HCT116 (cell line): ENCODE data around the gene GRK5. TPM values are rescaled to one million over a fixed set of nuclear protein-coding genes. Genes with fewer than 3 reads are reported as not detected.

Source experiments
- ATAC-seq: fragments of 200-7000 bp; cut with Tn5 transposase; 2 replicates; pipeline ENCODE4 v1.9.1; 2020; ENCODE audit warnings: mild to moderate bottlenecking, moderate library complexity
- BruUV-seq: library from RNA; stranded (reverse); fragments of 400-500 nt; replicated peaks from 2 replicates; lab custom pipeline; 2021; lab: Mats Ljungman, UMichigan
- CTCF ChIA-PET: fragments of 300-600 bp; sonication (Branson Sonifier 250); formaldehyde crosslinking; loops from one replicate; lab custom pipeline; 2021; ENCODE audit warnings: antibody characterized with exemption; lab: Charles Lee
- POLR2A ChIA-PET: fragments of 300-600, 350-600 bp; sonication (Branson Sonifier 250); formaldehyde crosslinking; loops from one replicate; lab custom pipeline; 2021; ENCODE audit warnings: antibody characterized with exemption; lab: Charles Lee
- RAD21 ChIA-PET, 2 experiments: fragments of 300-600 bp; sonication (Branson Sonifier 250); formaldehyde crosslinking; loops; one replicate each; lab custom pipeline; 2023; ENCODE audit warnings: low total read pairs in 2 of 2; ENCODE audit not compliant: uncharacterized antibody in 2 of 2, unreplicated experiment in 2 of 2, low non-redundant PET in 1 of 2; lab: Charles Lee
- DNase-seq: peaks from one replicate; pipeline ENCODE4 v3.0.0-alpha.2; 2010; ENCODE audit warnings: low read depth, low spot score
- H2AFZ ChIP-seq: fragments of 200-600 bp; shearing (Covaris generic), sonication (generic); 2 replicates; pipeline ENCODE4 v1.6.1; 2017; ENCODE audit warnings: low read depth, mixed run types, mixed read lengths, antibody characterized with exemption, low read length; ENCODE audit not compliant: poor library complexity, severe bottlenecking
- H3K27ac ChIP-seq: 2 replicates; pipeline ENCODE4 v1.5.1; 2012; ENCODE audit warnings: low read depth, low read length
- H3K27me3 ChIP-seq: fragments of 200-600 bp; sonication (generic); 2 replicates; pipeline ENCODE4 v1.6.1; 2016; ENCODE audit warnings: mixed run types, low read length, mixed read lengths; ENCODE audit not compliant: insufficient read depth
- H3K36me3 ChIP-seq, 2 experiments: fragments of 200-500 bp in 1 of 2; fragments of 200-600 bp in 1 of 2; sonication (Bioruptor generic) in 1 of 2; sonication (generic) in 1 of 2; 2 replicates each; pipeline versions ENCODE4 v1.5.1 to v1.6.1; 2014 to 2016; ENCODE audit warnings: low read length in 2 of 2, inconsistent platforms in 1 of 2, mixed read lengths in 1 of 2, mixed run types in 1 of 2; ENCODE audit not compliant: insufficient read depth in 2 of 2, control insufficient read depth in 1 of 2
- H3K4me1 ChIP-seq, 2 experiments: fragments of 200-600 bp in 1 of 2; sonication (generic) in 1 of 2; 2 replicates each; pipeline versions ENCODE4 v1.5.1 to v1.6.1; 2012 to 2017; ENCODE audit warnings: low read length in 2 of 2, inconsistent platforms in 1 of 2, mild to moderate bottlenecking in 1 of 2, mixed read lengths in 1 of 2, mixed run types in 1 of 2, moderate library complexity in 1 of 2; ENCODE audit not compliant: insufficient read depth in 2 of 2, control insufficient read depth in 1 of 2
- H3K4me2 ChIP-seq: fragments of 200-600 bp; sonication (generic); 2 replicates; pipeline ENCODE4 v1.6.1; 2017; ENCODE audit warnings: mixed run types, low read length, mixed read lengths
- H3K4me3 ChIP-seq, 2 experiments: fragments of 200-600 bp in 1 of 2; sonication (generic) in 1 of 2; replicated peaks in 1 of 2; 2 replicates each; pipeline ENCODE4 v1.5.1; 2011 to 2016; ENCODE audit warnings: low read length in 2 of 2, control low read depth in 1 of 2, low read depth in 1 of 2, mild to moderate bottlenecking in 1 of 2, mixed read lengths in 1 of 2, mixed run types in 1 of 2
- H3K79me2 ChIP-seq: fragments of 200-600 bp; sonication (generic); 2 replicates; pipeline ENCODE4 v1.6.1; 2017; ENCODE audit warnings: mild to moderate bottlenecking, mixed run types, low read length, moderate library complexity, mixed read lengths; ENCODE audit not compliant: insufficient read depth
- H3K9ac ChIP-seq: fragments of 200-600 bp; sonication (generic); 2 replicates; pipeline ENCODE4 v1.6.1; 2016; ENCODE audit warnings: low read length, mixed read lengths
- H3K9me2 ChIP-seq: fragments of 200-600 bp; sonication (generic), shearing (Covaris generic); 2 replicates; pipeline ENCODE4 v1.6.1; 2017; ENCODE audit warnings: mixed run types, mild to moderate bottlenecking, moderate library complexity; ENCODE audit not compliant: insufficient read depth
- H3K9me3 ChIP-seq, 2 experiments: fragments of 200-500 bp in 1 of 2; fragments of 200-600 bp in 1 of 2; sonication (Bioruptor generic) in 1 of 2; sonication (generic) in 1 of 2; 2 replicates each; pipeline ENCODE4 v1.6.1; 2014 to 2017; ENCODE audit warnings: low read length in 2 of 2, mixed read lengths in 2 of 2, inconsistent platforms in 1 of 2, low read depth in 1 of 2, mild to moderate bottlenecking in 1 of 2, mixed run types in 1 of 2, moderate library complexity in 1 of 2; ENCODE audit not compliant: control insufficient read depth in 1 of 2, insufficient read depth in 1 of 2
- H4K20me1 ChIP-seq: fragments of 200-600 bp; sonication (generic), shearing (Covaris generic); 2 replicates; pipeline ENCODE4 v1.6.1; 2017; ENCODE audit warnings: mixed run types, mild to moderate bottlenecking, moderate library complexity; ENCODE audit not compliant: insufficient read depth
- ATF3 ChIP-seq: IDR thresholded peaks from 2 replicates; pipeline ENCODE4 v1.6.1; 2012
- CBX3 ChIP-seq: IDR thresholded peaks from 2 replicates; pipeline ENCODE4 v1.6.1; 2012; ENCODE audit warnings: low read depth
- CEBPB ChIP-seq: IDR thresholded peaks from 2 replicates; pipeline ENCODE4 v1.6.1; 2012; ENCODE audit warnings: low read depth
- CTCF ChIP-seq, 3 experiments: fragments of 200-600 bp in 1 of 3; sonication (generic) in 1 of 3; IDR thresholded peaks in 2 of 3; conservative IDR thresholded peaks in 1 of 3; 2 replicates each; pipeline ENCODE4 v1.5.1; 2012 to 2017; ENCODE audit warnings: low read depth in 2 of 3, low read length in 2 of 3, antibody characterized with exemption in 1 of 3, borderline replicate concordance in 1 of 3, control low read depth in 1 of 3, mild to moderate bottlenecking in 1 of 3, mixed read lengths in 1 of 3, mixed run types in 1 of 3, moderate library complexity in 1 of 3; ENCODE audit not compliant: insufficient read depth in 1 of 3
- EZH2phosphoT487 ChIP-seq: fragments of 200-600 bp; IDR thresholded peaks from 2 replicates; pipeline ENCODE4 v1.6.1; 2018; ENCODE audit warnings: antibody characterized with exemption, borderline replicate concordance
- FOSL1 ChIP-seq: IDR thresholded peaks from 2 replicates; pipeline ENCODE4 v1.6.1; 2012; ENCODE audit warnings: low read depth
- JUND ChIP-seq: IDR thresholded peaks from 2 replicates; pipeline ENCODE4 v1.6.1; 2012
- MAX ChIP-seq: IDR thresholded peaks from 2 replicates; pipeline ENCODE4 v1.6.1; 2012
- POLR2A ChIP-seq: IDR thresholded peaks from 2 replicates; pipeline ENCODE4 v1.7.0; 2011; ENCODE audit warnings: borderline replicate concordance; ENCODE audit not compliant: insufficient read depth, insufficient read length; ENCODE audit errors: extremely low read depth
- REST ChIP-seq: IDR thresholded peaks from 2 replicates; pipeline ENCODE4 v1.6.1; 2012; ENCODE audit warnings: low read depth
- SRF ChIP-seq: IDR thresholded peaks from 2 replicates; pipeline ENCODE4 v1.6.1; 2012; ENCODE audit warnings: low read depth
- TCF7L2 ChIP-seq: IDR thresholded peaks from 2 replicates; pipeline ENCODE4 v1.7.0; 2011; ENCODE audit warnings: borderline replicate concordance, inconsistent platforms; ENCODE audit not compliant: insufficient read depth, insufficient read length; ENCODE audit errors: extremely low read depth
- ZBTB33 ChIP-seq: IDR thresholded peaks from 2 replicates; pipeline ENCODE4 v1.6.1; 2011; ENCODE audit warnings: mild to moderate bottlenecking, low read length, moderate library complexity; ENCODE audit not compliant: insufficient replicate concordance; ENCODE audit errors: extremely low read depth
- ZFX ChIP-seq: fragments of 450-650 bp; IDR thresholded peaks from 2 replicates; pipeline ENCODE4 v1.6.1; 2017
- ZNF274 ChIP-seq: fragments of 200-500 bp; sonication (Bioruptor generic); IDR thresholded peaks from 2 replicates; pipeline ENCODE4 v1.6.1; 2014; ENCODE audit warnings: mild to moderate bottlenecking, low read depth, low read length, inconsistent platforms
- intact Hi-C: fragments of 100-400 bp; cut with micrococcal nuclease; formaldehyde crosslinking; loops from 2 replicates; pipeline ENCODE4 v1.10.0; 2022
- total RNA-seq: library from RNA; stranded (reverse); gene quantifications from one replicate; pipeline ENCODE4 v1.2.1, GENCODE V29; 2021; ENCODE audit not compliant: unreplicated experiment

The GRK5 gene
- total RNA-seq, 1 experiment from 2014 or later = 7.3 TPM

GRCh38 chr10:119217991-119218490, 10.7 kb downstream of the GRK5 start:
- RAD21 ChIA-PET = no interaction called here
- POLR2A ChIA-PET = no interaction called here
- no peaks in the 10 kb centered on the region for H3K9me3 ChIP-seq
- CTCF ChIA-PET = interaction anchor here (2.3 kb wide), 1 partner anchor 9 kb away, joined by 7 read pairs; no protein-coding TSS in a partner anchor
- no peak overlapping the region for H3K9ac ChIP-seq
- no peaks in the 10 kb centered on the region for H3K9me2 ChIP-seq
- H3K4me2 ChIP-seq = no peak overlapping the region
- no peak for TF ChIP-seq SRF
- TF ChIP-seq JUND = no peak
- TF ChIP-seq TCF7L2 = no peak
- TF ChIP-seq CEBPB = no peak
- no peak for TF ChIP-seq ZFX
- no peak for TF ChIP-seq POLR2A
- TF ChIP-seq EZH2phosphoT487 = no peak
- no peak for TF ChIP-seq ZNF274
- TF ChIP-seq ZBTB33 = no peak
- no peak for TF ChIP-seq FOSL1
- TF ChIP-seq ATF3 = no peak
- no peak for TF ChIP-seq REST
- TF ChIP-seq CBX3 = no peak
- no peak for TF ChIP-seq CTCF (IDR thresholded peaks at IDR 0.05 in 2 of 3, conservative IDR thresholded peaks at IDR 0.05 in 1 of 3; ENCODE audit: borderline replicate concordance in 1 of 3, insufficient read depth in 1 of 3, low read depth in 2 of 3, low read length in 2 of 3)
- TF ChIP-seq MAX = no peak
- no peaks in the 10 kb centered on the region for H3K79me2 ChIP-seq
- H3K27ac ChIP-seq = no peak overlapping the region
- H4K20me1 ChIP-seq = no peaks in the 10 kb centered on the region
- ATAC-seq (no peak), DNase-seq (no peak)
- intact Hi-C loops = no loop called here
- no peak overlapping the region for H3K4me3 ChIP-seq
- H3K27me3 ChIP-seq = no peaks in the 10 kb centered on the region
- peaks cover 0 to 6% of the 10 kb centered on the region in 2 experiments; a peak in 1 of 4 replicates for H3K4me1 ChIP-seq
- no peaks in the 10 kb centered on the region for H3K36me3 ChIP-seq
- no TSS peak for BruUV-seq
- no peak overlapping the region for H2AFZ ChIP-seq
